ENCODE data around the gene GPX3. TPM values are rescaled to one million over a fixed set of nuclear protein-coding genes. Genes with fewer than 3 reads are reported as not detected.

Gene GPX3
- total and polyA plus RNA-seq, 2 donors (not counting 3 experiments of a cell fraction or from before 2014, with no cell fraction given) = 5.1 to 17.1 TPM

DNA sequence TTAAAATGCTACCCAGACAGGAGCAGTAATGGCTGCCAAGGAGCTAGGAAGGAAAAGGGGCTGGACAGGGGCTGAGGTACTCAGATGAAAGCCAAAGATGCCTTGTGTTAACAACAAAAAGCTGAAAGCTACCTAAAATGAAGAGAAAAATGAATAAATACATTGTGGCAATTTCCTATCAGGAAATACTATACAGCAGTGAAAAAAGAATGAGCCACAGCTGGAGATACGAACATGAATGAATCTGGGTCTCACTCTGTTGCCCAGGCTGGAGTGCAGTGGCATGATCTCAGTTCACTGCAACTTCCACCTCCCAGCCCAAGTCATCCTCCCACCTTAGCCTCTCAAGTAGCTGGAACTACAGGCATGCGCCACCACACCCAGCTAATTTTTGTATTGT is 54.2 kb downstream of the GPX3 start:
- ChIA-PET CTCF (interaction anchor here (0.8 to 1.4 kb wide), 4 partner anchors 22 to 72 kb away, joined by 3 to 5 read pairs (median 3); no protein-coding TSS in a partner anchor), POLR2A (no interaction called here)
- Histone ChIP-seq H3K27ac (ENCODE audit: insufficient read depth, low read depth, low read length) (no peak overlapping the region), H3K4me2 (ENCODE audit: insufficient read depth, low read length) (no peak overlapping the region), H3K9ac (replicated peaks; ENCODE audit: extremely low read depth, insufficient read depth, low read length) (no peak overlapping the region), H3K4me1 (ENCODE audit: control insufficient read depth, extremely low read depth, insufficient read depth, low read length) (peaks cover 34% of the 10 kb centered on the region), H3K9me1 (replicated peaks; ENCODE audit: control insufficient read depth, extremely low read depth, insufficient read depth, low read length) (no peaks in the 10 kb centered on the region), H3K79me2 (ENCODE audit: control insufficient read depth, insufficient read depth, low read length) (peaks cover 45% of the 10 kb centered on the region), H3K27me3 (ENCODE audit: control insufficient read depth in 2 of 2, insufficient read depth in 2 of 2, low read length in 2 of 2) (no peaks in the 10 kb centered on the region), H3K9me3 (replicated peaks; ENCODE audit: control insufficient read depth, insufficient read depth, low read length) (no peaks in the 10 kb centered on the region), H3K36me3 (ENCODE audit: control insufficient read depth in 2 of 2, extremely low read depth in 1 of 2, insufficient read depth in 2 of 2, low read length in 2 of 2) (peaks cover 0 to 2% of the 10 kb centered on the region in 2 experiments), H3K4me3 (replicated peaks in 1 of 3; ENCODE audit: insufficient read depth in 1 of 3, low read depth in 1 of 3, low read length in 3 of 3) (no peak overlapping the region), H4K20me1 (replicated peaks; ENCODE audit: control insufficient read depth, extremely low read depth, insufficient read depth, low read length) (no peaks in the 10 kb centered on the region), H2AFZ (ENCODE audit: low read depth, low read length) (no peak overlapping the region)
- no peak for DNase-seq (ENCODE audit: low read depth, low spot score)
- no TSS peak for BruUV-seq (replicated peaks)
- intact Hi-C loops (cut with micrococcal nuclease) = no loop called here
- dilution Hi-C loops (cut with MboI; ENCODE audit: extremely low pct_ligation_motif_present, low sequenced_read_pairs) = no loop called here
- TF ChIP-seq MYC (IDR thresholded peaks at IDR 0.05; ENCODE audit: low read depth, low read length) (no peak), POLR2AphosphoS5 (IDR thresholded peaks at IDR 0.05; ENCODE audit: insufficient read depth, low read depth, low read length) (no peak), POLR2A (IDR thresholded peaks at IDR 0.05; ENCODE audit: low read depth, low read length) (no peak), GATA2 (IDR thresholded peaks at IDR 0.05; ENCODE audit: insufficient read depth, insufficient read length, low read depth, low read length) (no peak), EZH2 (IDR thresholded peaks at IDR 0.05; ENCODE audit: borderline replicate concordance, low read depth, low read length, severe bottlenecking) (no peak), JUN (IDR thresholded peaks at IDR 0.05; ENCODE audit: borderline replicate concordance, insufficient read depth, insufficient read length, low read depth) (no peak), FOS (IDR thresholded peaks at IDR 0.05; ENCODE audit: borderline replicate concordance, insufficient read depth, low read length) (no peak)
- TF ChIP-seq, protein P1, sequence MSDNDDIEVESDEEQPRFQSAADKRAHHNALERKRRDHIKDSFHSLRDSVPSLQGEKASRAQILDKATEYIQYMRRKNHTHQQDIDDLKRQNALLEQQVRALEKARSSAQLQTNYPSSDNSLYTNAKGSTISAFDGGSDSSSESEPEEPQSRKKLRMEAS (IDR thresholded peaks at IDR 0.05; ENCODE audit: insufficient read depth, insufficient read length) = no peak
- TF ChIP-seq, protein P2, sequence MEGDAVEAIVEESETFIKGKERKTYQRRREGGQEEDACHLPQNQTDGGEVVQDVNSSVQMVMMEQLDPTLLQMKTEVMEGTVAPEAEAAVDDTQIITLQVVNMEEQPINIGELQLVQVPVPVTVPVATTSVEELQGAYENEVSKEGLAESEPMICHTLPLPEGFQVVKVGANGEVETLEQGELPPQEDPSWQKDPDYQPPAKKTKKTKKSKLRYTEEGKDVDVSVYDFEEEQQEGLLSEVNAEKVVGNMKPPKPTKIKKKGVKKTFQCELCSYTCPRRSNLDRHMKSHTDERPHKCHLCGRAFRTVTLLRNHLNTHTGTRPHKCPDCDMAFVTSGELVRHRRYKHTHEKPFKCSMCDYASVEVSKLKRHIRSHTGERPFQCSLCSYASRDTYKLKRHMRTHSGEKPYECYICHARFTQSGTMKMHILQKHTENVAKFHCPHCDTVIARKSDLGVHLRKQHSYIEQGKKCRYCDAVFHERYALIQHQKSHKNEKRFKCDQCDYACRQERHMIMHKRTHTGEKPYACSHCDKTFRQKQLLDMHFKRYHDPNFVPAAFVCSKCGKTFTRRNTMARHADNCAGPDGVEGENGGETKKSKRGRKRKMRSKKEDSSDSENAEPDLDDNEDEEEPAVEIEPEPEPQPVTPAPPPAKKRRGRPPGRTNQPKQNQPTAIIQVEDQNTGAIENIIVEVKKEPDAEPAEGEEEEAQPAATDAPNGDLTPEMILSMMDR (IDR thresholded peaks at IDR 0.05; ENCODE audit: extremely low read depth in 1 of 2, insufficient read depth in 1 of 2, low read depth in 1 of 2, low read length in 2 of 2) = no peak
- no peak for FAIRE-seq

Measured in endothelial cell of umbilical vein (primary cell).